GM12892 (cell line): Measurements from ENCODE around the gene PRKCZ.

Source experiments
- DNase-seq: peaks from one replicate; pipeline ENCODE4 v3.0.0; 2011; ENCODE audit not compliant: insufficient read length
- FAIRE-seq: peaks from 2 replicates; lab custom pipeline; 2011; peaks lifted over from hg19 to GRCh38; lab: Jason Lieb, UNC
- POLR2A ChIP-seq: IDR thresholded peaks from 2 replicates; pipeline ENCODE4 v1.6.1; 2011; ENCODE audit warnings: low read depth, low read length, control low read depth
- POLR2AphosphoS5 ChIP-seq: IDR thresholded peaks from 2 replicates; pipeline ENCODE4 v1.6.1; 2011; ENCODE audit warnings: low read depth, low read length, control low read depth
- TAF1 ChIP-seq: IDR thresholded peaks from 2 replicates; pipeline ENCODE4 v1.6.1; 2011; ENCODE audit warnings: low read depth, mild to moderate bottlenecking, control low read depth, low read length, borderline replicate concordance

The PRKCZ gene

GRCh38 chr1:2229037-2229864 lies 179.0 kb downstream of the PRKCZ start:
- TF ChIP-seq POLR2AphosphoS5 (no peak), POLR2A (no peak)
- FAIRE-seq = peak; percentile 71
- peak; percentile 66 for DNase-seq

GRCh38 chr1:2229911-2230731 lies 179.9 kb downstream of the PRKCZ start:
- no peak for TF ChIP-seq POLR2AphosphoS5
- TF ChIP-seq POLR2A = no peak
- TF ChIP-seq TAF1 = no peak
- FAIRE-seq (no peak), DNase-seq (no peak)

GRCh38 chr1:2230781-2231531 lies 180.7 kb downstream of the PRKCZ start:
- FAIRE-seq (no peak), DNase-seq (no peak)
- no peak for TF ChIP-seq POLR2AphosphoS5
- no peak for TF ChIP-seq POLR2A
- no peak for TF ChIP-seq TAF1

- no peak for DNase-seq
- FAIRE-seq = no peak
- TF ChIP-seq POLR2A (no peak), TAF1 (no peak), POLR2AphosphoS5 (no peak)
These were observed 181.5 kb downstream of the PRKCZ start for GRCh38 chr1:2231532-2232254.

GRCh38 chr1:2232255-2232915 lies 182.2 kb downstream of the PRKCZ start:
- DNase-seq (no peak), FAIRE-seq (no peak)
- TF ChIP-seq TAF1 (no peak), POLR2AphosphoS5 (no peak), POLR2A (no peak)

GRCh38 chr1:2232916-2233438 lies 182.8 kb downstream of the PRKCZ start:
- FAIRE-seq (no peak), DNase-seq (no peak)

GRCh38 chr1:2233468-2233867 lies 183.3 kb downstream of the PRKCZ start:
- TF ChIP-seq POLR2A (no peak), POLR2AphosphoS5 (no peak), TAF1 (no peak)
- DNase-seq (no peak), FAIRE-seq (no peak)

More at GRCh38 chr1:2232916-2233438, 182.8 kb downstream of the PRKCZ start:
- TF ChIP-seq POLR2A = no peak
- no peak for TF ChIP-seq TAF1
- TF ChIP-seq POLR2AphosphoS5 = no peak

- DNase-seq = peak; percentile 60
- FAIRE-seq = peak; percentile 9
These were observed 184.0 kb downstream of the PRKCZ start for GRCh38 chr1:2233997-2234761.

GRCh38 chr1:2234762-2235113 lies 184.5 kb downstream of the PRKCZ start:
- TF ChIP-seq POLR2A = no peak
- no peak for TF ChIP-seq TAF1
- TF ChIP-seq POLR2AphosphoS5 = no peak
- FAIRE-seq (no peak), DNase-seq (no peak)

More at GRCh38 chr1:2233997-2234761, 184.0 kb downstream of the PRKCZ start:
- TF ChIP-seq POLR2A = no peak
- no peak for TF ChIP-seq TAF1
- no peak for TF ChIP-seq POLR2AphosphoS5
